Choroid plexus epithelial cell (primary cell): ENCODE results near the gene ADARB2.

Source experiments
- DNase-seq: peaks from one replicate; pipeline ENCODE4 v3.0.0-alpha.2; 2010; ENCODE audit warnings: low read depth
- H3K4me3 ChIP-seq: 2 replicates; pipeline ENCODE4 v1.5.1; 2011; ENCODE audit warnings: low read depth, mild to moderate bottlenecking, control low read depth, low read length, moderate library complexity
- TF ChIP-seq, protein P1 (sequence below): conservative IDR thresholded peaks from 2 replicates; pipeline ENCODE4 v1.5.1; 2011; ENCODE audit warnings: low read depth, mild to moderate bottlenecking, control low read depth, inconsistent platforms, low read length, moderate library complexity

Gene ADARB2

DNA sequence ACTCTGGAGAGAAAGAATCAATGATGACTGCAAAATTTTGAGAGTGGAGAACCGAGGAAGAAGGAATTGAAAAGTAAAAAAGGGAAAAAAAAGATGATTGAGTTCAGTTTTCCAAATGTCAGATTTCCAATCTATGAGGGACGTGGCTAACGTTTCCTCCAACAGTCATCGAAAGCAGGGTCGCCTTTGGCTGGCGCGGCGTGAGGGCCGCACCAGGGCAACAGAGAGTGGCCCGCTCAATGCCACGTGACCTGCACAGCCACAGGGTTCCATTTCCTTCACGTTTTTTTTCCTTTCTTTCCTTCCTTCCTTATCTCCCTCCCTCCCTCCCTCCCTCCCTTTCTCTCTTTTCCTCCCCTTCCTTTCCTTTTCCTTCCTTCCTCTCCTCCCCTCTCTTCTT lies 579.3 kb downstream of the ADARB2 start:
- DNase-seq = no peak
- TF ChIP-seq, protein P1, sequence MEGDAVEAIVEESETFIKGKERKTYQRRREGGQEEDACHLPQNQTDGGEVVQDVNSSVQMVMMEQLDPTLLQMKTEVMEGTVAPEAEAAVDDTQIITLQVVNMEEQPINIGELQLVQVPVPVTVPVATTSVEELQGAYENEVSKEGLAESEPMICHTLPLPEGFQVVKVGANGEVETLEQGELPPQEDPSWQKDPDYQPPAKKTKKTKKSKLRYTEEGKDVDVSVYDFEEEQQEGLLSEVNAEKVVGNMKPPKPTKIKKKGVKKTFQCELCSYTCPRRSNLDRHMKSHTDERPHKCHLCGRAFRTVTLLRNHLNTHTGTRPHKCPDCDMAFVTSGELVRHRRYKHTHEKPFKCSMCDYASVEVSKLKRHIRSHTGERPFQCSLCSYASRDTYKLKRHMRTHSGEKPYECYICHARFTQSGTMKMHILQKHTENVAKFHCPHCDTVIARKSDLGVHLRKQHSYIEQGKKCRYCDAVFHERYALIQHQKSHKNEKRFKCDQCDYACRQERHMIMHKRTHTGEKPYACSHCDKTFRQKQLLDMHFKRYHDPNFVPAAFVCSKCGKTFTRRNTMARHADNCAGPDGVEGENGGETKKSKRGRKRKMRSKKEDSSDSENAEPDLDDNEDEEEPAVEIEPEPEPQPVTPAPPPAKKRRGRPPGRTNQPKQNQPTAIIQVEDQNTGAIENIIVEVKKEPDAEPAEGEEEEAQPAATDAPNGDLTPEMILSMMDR = no peak
- H3K4me3 ChIP-seq = no peak overlapping the region

DNA sequence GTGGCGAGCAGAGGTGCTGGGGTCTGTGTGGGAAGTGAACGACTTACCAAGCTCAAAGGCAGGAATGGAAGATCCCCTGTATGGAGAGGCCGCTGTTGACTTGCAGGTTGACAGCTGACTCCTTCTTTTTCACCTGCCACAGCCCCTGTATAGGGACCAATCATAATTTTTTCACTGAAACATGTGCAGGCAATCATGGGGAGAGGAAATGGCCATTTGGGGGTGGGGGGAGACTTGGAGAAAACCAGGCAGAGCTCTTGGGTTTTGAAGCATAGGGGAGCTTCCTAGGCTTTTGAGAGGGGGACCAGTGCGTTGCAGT lies 579.8 kb downstream of the ADARB2 start:
- H3K4me3 ChIP-seq = no peak overlapping the region
- TF ChIP-seq, protein P1 = no peak
- DNase-seq = no peak

DNA sequence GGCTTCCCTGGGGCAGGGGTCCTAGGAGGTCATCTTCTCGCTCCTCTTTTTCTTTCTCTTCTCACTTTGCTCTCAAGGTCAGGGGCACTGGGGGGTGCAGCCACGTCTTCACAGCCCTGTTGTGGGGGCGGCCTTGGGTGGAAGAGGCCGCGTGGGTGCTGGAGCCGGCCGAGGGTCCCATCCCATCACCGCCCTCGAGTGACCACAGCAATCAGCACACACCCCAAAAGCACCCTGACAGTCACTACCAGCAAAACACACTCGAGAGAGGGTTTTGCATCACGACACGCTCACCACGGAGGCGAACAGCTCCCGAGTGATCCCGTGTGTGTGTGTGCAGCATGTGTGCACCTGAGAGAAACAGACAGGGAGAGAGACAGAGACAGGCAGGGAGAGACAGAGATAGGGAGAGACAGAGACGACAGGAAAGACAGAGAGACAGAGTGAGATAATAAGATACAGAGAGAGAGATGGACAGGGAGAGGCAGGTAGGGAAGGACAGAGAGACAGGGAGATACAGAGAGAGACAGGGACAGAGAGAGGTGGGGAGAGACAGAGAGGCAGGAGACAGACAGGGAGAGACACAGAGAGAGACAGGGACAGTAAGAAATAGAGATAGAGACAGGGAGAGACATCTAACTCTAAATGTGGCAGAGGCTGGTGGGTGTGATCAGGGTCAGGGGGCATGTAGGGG lies 580.3 kb downstream of the ADARB2 start:
- no peak for DNase-seq
- TF ChIP-seq, protein P1 = no peak
- no peak overlapping the region for H3K4me3 ChIP-seq

DNA sequence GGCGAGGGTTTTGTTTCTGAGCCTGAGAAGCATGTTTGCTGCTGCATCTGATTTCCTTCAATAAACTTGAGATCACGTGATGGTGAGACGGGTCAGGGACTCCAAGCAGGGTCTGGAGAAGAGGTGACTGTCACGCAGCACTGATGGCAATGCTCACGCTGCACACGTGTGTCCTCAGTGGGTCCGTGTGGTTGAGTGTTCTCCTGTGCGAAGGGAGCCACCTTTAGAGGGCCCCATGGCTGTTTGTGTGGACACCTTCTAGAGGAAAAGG lies 580.8 kb downstream of the ADARB2 start:
- DNase-seq = no peak
- no peak overlapping the region for H3K4me3 ChIP-seq
- TF ChIP-seq, protein P1 = no peak

DNA sequence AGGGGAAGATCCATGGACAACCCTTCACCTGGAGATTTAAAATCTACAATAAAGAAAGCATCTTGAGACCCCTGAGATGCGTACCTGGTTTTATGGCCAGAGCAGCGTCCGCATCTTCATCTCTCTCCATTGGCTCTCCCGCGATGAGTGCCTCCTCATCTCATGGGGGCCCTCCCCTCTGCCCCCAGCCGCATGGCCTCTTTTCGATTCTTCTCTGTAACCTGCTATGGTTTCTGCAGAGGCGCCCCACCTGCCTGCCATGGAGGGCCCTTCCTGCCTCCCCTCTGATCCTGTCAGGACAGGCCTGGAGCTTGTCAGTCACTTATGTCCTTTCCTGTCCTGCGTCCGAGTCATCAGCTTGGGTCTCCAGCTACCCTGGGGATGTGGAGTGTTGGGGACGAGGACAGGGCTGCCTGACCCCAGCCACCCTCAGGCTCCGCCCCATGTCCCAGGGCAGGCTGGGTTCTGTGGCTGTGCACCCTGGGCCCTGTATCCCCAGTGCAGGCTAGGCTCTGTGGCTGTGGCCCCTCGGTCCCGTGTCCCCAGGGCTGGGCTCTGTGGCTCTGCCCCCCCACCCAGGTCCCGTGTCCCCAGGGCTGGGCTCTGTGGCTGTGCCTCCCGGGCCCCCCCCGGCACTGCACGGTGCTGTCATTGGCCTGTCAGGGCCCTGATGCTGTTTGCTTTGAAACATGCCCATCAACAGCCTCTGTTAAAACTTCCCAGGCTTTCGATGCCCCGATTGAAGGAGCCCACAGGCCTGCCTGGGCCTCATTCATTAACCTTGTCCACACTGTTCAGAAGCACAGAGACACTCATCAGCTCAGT lies 581.3 kb downstream of the ADARB2 start:
- H3K4me3 ChIP-seq = no peak overlapping the region
- no peak for DNase-seq
- TF ChIP-seq, protein P1 = no peak

DNA sequence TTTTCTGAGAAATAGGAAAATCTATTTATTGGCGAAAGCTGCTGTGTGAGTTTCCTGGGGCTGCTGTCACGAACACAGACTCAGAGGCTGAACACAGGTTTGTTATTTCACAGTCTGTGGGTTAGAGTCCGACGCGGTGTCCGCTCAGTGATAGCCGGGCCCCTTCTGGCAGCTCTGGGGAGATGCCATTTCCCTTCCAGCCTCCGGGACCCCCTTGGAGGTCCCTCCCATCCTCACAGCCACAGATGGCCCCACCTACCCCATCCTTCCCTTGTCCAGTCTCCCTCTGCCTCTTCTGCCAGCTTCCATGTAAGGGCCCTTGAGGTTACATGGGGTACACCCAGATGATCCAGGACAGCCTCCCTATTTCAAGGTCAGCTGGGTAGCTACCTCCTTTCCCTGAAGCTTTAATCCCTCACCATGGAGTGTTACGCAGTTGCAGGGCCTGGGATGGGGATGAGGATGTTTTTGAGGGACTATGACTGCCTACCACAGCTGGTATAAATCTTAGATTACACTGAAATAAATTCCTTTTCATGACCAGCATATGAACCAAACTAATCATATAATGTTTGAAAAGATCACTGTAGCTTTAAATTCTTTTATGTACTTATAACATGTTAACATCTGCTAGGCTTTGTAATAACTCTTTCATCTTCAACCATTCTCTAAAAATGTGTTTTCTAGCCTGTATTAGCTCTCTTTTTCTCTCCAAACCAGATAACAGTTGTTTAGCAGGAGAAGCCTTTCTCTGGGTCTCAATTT lies 582.6 kb downstream of the ADARB2 start:
- H3K4me3 ChIP-seq = no peak overlapping the region
- TF ChIP-seq, protein P1 = no peak
- no peak for DNase-seq
